ENCODE results near the gene TM9SF3.

Gene TM9SF3

GRCh38 chr10:96470116-96470743 lies 116.6 kb downstream of the TM9SF3 start:
- DNase-seq (ENCODE audit: low read depth, low spot score), result peak; percentile 64

- no peak for DNase-seq (ENCODE audit: low read depth, low spot score)
These were observed 118.0 kb downstream of the TM9SF3 start for GRCh38 chr10:96468845-96469244.
